Measurements from ENCODE around the gene C12orf75.
A peak's percentile ranks its signal among the peaks of the same experiment; 100 is the strongest.

The C12orf75 gene

DNA sequence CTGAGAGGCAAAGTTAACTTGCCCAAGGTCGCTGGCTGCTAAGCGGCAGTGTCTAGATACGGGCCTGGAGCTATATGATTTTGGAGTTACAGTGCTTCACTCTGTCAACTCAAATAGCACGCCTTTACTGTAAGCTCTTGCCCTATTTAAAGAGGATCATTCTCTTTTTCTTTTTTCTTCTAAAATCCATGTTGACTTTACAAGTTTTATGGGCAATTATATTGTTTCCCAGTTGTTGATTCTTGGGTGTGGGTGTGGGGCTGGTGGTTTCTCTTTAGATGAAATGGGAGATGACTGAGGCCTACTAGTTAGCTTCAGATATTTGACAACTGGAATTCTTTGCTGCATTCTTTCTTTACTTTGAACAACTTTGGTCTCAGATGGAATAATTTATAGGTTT, 70.7 kb downstream of the C12orf75 start (continued):
- TF ChIP-seq SP3 (tag by site-specific recombination; IDR thresholded peaks at IDR 0.05) (no peak), ZNF423 (tag by site-specific recombination; IDR thresholded peaks at IDR 0.05) (no peak), ZNF843 (tag by site-specific recombination; IDR thresholded peaks at IDR 0.05) (peak; percentile 24; the same call in 1 of the 2 replicates), HOXD13 (CRISPR knock-in tag; IDR thresholded peaks at IDR 0.05; ENCODE audit: borderline replicate concordance) (0 out of 2 replicates have a peak, but pooled peaks have one; percentile 33), SETDB1 (IDR thresholded peaks at IDR 0.05; ENCODE audit: insufficient read length, low read length) (no peak), ZBTB48 (tag by site-specific recombination; IDR thresholded peaks at IDR 0.05) (no peak), ZNF175 (tag by site-specific recombination; IDR thresholded peaks at IDR 0.05) (no peak), MEIS1 (CRISPR knock-in tag; IDR thresholded peaks at IDR 0.05; ENCODE audit: borderline replicate concordance) (no peak), ZNF571 (tag by site-specific recombination; IDR thresholded peaks at IDR 0.05) (no peak), ZNF223 (tag by site-specific recombination; IDR thresholded peaks at IDR 0.05) (no peak), ZSCAN23 (tag by site-specific recombination; IDR thresholded peaks at IDR 0.05) (no peak), ZBTB20 (tag by site-specific recombination; IDR thresholded peaks at IDR 0.05) (no peak), FEZF1 (tag by site-specific recombination; IDR thresholded peaks at IDR 0.05) (peak; percentile 65), ZNF555 (tag by site-specific recombination; conservative IDR thresholded peaks at IDR 0.05) (no peak), SALL2 (tag by site-specific recombination; IDR thresholded peaks at IDR 0.05; ENCODE audit: borderline replicate concordance) (no peak), ZNF777 (tag by site-specific recombination; IDR thresholded peaks at IDR 0.05; ENCODE audit: borderline replicate concordance) (no peak), ZNF830 (tag by site-specific recombination; IDR thresholded peaks at IDR 0.05; ENCODE audit: low read depth) (no peak)
- TF ChIP-seq, protein P1, sequence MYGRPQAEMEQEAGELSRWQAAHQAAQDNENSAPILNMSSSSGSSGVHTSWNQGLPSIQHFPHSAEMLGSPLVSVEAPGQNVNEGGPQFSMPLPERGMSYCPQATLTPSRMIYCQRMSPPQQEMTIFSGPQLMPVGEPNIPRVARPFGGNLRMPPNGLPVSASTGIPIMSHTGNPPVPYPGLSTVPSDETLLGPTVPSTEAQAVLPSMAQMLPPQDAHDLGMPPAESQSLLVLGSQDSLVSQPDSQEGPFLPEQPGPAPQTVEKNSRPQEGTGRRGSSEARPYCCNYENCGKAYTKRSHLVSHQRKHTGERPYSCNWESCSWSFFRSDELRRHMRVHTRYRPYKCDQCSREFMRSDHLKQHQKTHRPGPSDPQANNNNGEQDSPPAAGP (tag by site-specific recombination; IDR thresholded peaks at IDR 0.05): peak; percentile 23; the same call in 1 of the 2 replicates
- TF ChIP-seq, protein P2, sequence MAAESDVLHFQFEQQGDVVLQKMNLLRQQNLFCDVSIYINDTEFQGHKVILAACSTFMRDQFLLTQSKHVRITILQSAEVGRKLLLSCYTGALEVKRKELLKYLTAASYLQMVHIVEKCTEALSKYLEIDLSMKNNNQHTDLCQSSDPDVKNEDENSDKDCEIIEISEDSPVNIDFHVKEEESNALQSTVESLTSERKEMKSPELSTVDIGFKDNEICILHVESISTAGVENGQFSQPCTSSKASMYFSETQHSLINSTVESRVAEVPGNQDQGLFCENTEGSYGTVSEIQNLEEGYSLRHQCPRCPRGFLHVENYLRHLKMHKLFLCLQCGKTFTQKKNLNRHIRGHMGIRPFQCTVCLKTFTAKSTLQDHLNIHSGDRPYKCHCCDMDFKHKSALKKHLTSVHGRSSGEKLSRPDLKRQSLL (tag by site-specific recombination; IDR thresholded peaks at IDR 0.05): no peak
- TF ChIP-seq, protein P3, sequence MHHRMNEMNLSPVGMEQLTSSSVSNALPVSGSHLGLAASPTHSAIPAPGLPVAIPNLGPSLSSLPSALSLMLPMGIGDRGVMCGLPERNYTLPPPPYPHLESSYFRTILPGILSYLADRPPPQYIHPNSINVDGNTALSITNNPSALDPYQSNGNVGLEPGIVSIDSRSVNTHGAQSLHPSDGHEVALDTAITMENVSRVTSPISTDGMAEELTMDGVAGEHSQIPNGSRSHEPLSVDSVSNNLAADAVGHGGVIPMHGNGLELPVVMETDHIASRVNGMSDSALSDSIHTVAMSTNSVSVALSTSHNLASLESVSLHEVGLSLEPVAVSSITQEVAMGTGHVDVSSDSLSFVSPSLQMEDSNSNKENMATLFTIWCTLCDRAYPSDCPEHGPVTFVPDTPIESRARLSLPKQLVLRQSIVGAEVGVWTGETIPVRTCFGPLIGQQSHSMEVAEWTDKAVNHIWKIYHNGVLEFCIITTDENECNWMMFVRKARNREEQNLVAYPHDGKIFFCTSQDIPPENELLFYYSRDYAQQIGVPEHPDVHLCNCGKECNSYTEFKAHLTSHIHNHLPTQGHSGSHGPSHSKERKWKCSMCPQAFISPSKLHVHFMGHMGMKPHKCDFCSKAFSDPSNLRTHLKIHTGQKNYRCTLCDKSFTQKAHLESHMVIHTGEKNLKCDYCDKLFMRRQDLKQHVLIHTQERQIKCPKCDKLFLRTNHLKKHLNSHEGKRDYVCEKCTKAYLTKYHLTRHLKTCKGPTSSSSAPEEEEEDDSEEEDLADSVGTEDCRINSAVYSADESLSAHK (tag by site-specific recombination; IDR thresholded peaks at IDR 0.05): peak; percentile 78
- TF ChIP-seq, protein P4, sequence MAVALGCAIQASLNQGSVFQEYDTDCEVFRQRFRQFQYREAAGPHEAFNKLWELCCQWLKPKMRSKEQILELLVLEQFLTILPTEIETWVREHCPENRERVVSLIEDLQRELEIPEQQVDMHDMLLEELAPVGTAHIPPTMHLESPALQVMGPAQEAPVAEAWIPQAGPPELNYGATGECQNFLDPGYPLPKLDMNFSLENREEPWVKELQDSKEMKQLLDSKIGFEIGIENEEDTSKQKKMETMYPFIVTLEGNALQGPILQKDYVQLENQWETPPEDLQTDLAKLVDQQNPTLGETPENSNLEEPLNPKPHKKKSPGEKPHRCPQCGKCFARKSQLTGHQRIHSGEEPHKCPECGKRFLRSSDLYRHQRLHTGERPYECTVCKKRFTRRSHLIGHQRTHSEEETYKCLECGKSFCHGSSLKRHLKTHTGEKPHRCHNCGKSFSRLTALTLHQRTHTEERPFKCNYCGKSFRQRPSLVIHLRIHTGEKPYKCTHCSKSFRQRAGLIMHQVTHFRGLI (tag by site-specific recombination; IDR thresholded peaks at IDR 0.05): no peak
- TF ChIP-seq, protein P5, sequence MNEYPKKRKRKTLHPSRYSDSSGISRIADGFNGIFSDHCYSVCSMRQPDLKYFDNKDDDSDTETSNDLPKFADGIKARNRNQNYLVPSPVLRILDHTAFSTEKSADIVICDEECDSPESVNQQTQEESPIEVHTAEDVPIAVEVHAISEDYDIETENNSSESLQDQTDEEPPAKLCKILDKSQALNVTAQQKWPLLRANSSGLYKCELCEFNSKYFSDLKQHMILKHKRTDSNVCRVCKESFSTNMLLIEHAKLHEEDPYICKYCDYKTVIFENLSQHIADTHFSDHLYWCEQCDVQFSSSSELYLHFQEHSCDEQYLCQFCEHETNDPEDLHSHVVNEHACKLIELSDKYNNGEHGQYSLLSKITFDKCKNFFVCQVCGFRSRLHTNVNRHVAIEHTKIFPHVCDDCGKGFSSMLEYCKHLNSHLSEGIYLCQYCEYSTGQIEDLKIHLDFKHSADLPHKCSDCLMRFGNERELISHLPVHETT (tag by site-specific recombination; IDR thresholded peaks at IDR 0.05): no peak
- TF ChIP-seq, protein P6, sequence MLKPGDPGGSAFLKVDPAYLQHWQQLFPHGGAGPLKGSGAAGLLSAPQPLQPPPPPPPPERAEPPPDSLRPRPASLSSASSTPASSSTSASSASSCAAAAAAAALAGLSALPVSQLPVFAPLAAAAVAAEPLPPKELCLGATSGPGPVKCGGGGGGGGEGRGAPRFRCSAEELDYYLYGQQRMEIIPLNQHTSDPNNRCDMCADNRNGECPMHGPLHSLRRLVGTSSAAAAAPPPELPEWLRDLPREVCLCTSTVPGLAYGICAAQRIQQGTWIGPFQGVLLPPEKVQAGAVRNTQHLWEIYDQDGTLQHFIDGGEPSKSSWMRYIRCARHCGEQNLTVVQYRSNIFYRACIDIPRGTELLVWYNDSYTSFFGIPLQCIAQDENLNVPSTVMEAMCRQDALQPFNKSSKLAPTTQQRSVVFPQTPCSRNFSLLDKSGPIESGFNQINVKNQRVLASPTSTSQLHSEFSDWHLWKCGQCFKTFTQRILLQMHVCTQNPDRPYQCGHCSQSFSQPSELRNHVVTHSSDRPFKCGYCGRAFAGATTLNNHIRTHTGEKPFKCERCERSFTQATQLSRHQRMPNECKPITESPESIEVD (tag by site-specific recombination; IDR thresholded peaks at IDR 0.05): peak; percentile 94
- TF ChIP-seq, protein P7, sequence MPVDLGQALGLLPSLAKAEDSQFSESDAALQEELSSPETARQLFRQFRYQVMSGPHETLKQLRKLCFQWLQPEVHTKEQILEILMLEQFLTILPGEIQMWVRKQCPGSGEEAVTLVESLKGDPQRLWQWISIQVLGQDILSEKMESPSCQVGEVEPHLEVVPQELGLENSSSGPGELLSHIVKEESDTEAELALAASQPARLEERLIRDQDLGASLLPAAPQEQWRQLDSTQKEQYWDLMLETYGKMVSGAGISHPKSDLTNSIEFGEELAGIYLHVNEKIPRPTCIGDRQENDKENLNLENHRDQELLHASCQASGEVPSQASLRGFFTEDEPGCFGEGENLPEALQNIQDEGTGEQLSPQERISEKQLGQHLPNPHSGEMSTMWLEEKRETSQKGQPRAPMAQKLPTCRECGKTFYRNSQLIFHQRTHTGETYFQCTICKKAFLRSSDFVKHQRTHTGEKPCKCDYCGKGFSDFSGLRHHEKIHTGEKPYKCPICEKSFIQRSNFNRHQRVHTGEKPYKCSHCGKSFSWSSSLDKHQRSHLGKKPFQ (tag by site-specific recombination; IDR thresholded peaks at IDR 0.05): no peak
- TF ChIP-seq, protein P8, sequence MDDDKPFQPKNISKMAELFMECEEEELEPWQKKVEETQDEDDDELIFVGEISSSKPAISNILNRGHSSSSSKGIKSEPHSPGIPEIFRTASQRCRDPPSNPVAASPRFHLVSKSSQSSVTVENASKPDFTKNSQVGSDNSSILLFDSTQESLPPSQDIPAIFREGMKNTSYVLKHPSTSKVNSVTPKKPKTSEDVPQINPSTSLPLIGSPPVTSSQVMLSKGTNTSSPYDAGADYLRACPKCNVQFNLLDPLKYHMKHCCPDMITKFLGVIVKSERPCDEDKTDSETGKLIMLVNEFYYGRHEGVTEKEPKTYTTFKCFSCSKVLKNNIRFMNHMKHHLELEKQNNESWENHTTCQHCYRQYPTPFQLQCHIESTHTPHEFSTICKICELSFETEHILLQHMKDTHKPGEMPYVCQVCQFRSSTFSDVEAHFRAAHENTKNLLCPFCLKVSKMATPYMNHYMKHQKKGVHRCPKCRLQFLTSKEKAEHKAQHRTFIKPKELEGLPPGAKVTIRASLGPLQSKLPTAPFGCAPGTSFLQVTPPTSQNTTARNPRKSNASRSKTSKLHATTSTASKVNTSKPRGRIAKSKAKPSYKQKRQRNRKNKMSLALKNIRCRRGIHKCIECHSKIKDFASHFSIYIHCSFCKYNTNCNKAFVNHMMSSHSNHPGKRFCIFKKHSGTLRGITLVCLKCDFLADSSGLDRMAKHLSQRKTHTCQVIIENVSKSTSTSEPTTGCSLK (tag by site-specific recombination; IDR thresholded peaks at IDR 0.05): no peak
- TF ChIP-seq, protein P9, sequence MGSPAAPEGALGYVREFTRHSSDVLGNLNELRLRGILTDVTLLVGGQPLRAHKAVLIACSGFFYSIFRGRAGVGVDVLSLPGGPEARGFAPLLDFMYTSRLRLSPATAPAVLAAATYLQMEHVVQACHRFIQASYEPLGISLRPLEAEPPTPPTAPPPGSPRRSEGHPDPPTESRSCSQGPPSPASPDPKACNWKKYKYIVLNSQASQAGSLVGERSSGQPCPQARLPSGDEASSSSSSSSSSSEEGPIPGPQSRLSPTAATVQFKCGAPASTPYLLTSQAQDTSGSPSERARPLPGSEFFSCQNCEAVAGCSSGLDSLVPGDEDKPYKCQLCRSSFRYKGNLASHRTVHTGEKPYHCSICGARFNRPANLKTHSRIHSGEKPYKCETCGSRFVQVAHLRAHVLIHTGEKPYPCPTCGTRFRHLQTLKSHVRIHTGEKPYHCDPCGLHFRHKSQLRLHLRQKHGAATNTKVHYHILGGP (tag by site-specific recombination; IDR thresholded peaks at IDR 0.05): 0 out of 2 replicates have a peak, but pooled peaks have one; percentile 34
